Heart left ventricle (tissue), 16 donors: ENCODE data around the gene ZGPAT. TPM values are rescaled to one million over a fixed set of nuclear protein-coding genes. Genes with fewer than 3 reads are reported as not detected.

Experiments used
- ATAC-seq, 4 donors: fragments of 200-7000 bp; cut with Tn5 transposase; one replicate each; pipeline ENCODE4 v1.9.1; 2020 to 2022; ENCODE audit warnings: moderate library complexity in 4 of 4, mild to moderate bottlenecking in 3 of 4, moderate number of reproducible peaks in 1 of 4
- DNase-seq, 5 donors: peaks; one replicate each; pipeline ENCODE4 v3.0.0-alpha.2; 2020
- H3K27ac ChIP-seq, 12 donors: fragments of 200-600 bp; sonication (generic) in 4 of 12; one replicate each; pipeline versions ENCODE4 v1.5.0 to v1.8.0; 2016 to 2022; ENCODE audit warnings: mild to moderate bottlenecking in 2 of 12
- H3K27me3 ChIP-seq, 9 donors: fragments of 200-600 bp; sonication (generic) in 2 of 9; one replicate each; pipeline versions ENCODE4 v1.5.1 to v1.8.0; 2016 to 2022; ENCODE audit warnings: mild to moderate bottlenecking in 3 of 9
- H3K36me3 ChIP-seq, 9 donors: fragments of 200-600 bp; sonication (generic) in 2 of 9; one replicate each; pipeline versions ENCODE4 v1.5.0 to v1.8.0; 2018 to 2022; ENCODE audit warnings: mild to moderate bottlenecking in 2 of 9
- H3K4me1 ChIP-seq, 12 donors: fragments of 200-600 bp; sonication (generic) in 4 of 12; one replicate each; pipeline versions ENCODE4 v1.5.0 to v1.8.0; 2016 to 2022; ENCODE audit warnings: mild to moderate bottlenecking in 3 of 12
- H3K4me3 ChIP-seq, 12 donors: fragments of 200-600 bp; sonication (generic) in 4 of 12; one replicate each; pipeline versions ENCODE4 v1.5.0 to v1.8.0; 2017 to 2022; ENCODE audit warnings: mild to moderate bottlenecking in 9 of 12, moderate library complexity in 4 of 12
- H3K9me3 ChIP-seq, 12 donors: fragments of 200-600 bp; sonication (generic) in 4 of 12; one replicate each; pipeline versions ENCODE4 v1.5.0 to v1.8.0; 2016 to 2022; ENCODE audit warnings: mild to moderate bottlenecking in 1 of 12
- CTCF ChIP-seq, 12 donors: fragments of 200-600 bp; sonication (generic) in 4 of 12; IDR thresholded peaks; one replicate each; pipeline versions ENCODE4 v1.5.0 to v1.8.0; 2018 to 2022; ENCODE audit warnings: antibody characterized with exemption in 12 of 12, mild to moderate bottlenecking in 5 of 12
- POLR2A ChIP-seq, 2 donors: fragments of 450-650 bp; IDR thresholded peaks; one replicate each; pipeline ENCODE4 v1.6.1; 2017; ENCODE audit warnings: antibody characterized with exemption in 2 of 2, mild to moderate bottlenecking in 2 of 2, moderate library complexity in 2 of 2
- WGBS, 4 donors: extraction: QIAGEN DNeasy Blood & Tissue Kit in 2 of 4; methylation state at CpG; one replicate each; pipeline versions ENCODE4 v1.1.5 to v1.1.7; 2013 to 2018; 5-methylcytosine and 5-hydroxymethylcytosine counted together
- intact Hi-C, 10 donors: fragments of 100-400 bp; cut with DNase I; formaldehyde crosslinking; loops; one replicate each; pipeline versions ENCODE4 v1.11.1 to v1.14.2; 2022
- polyA plus RNA-seq, 2 donors: library from polyadenylated mRNA; stranded (reverse); fragments of 200-250 nt; gene quantifications; one replicate each; pipeline ENCODE4 v1.2.3, GENCODE V29; 2013
- total RNA-seq, 9 donors: library from RNA; depleted of rRNA in 2 of 9; stranded (reverse); fragments of >200 nt in 2 of 9; fragmentation: NEBNext Ultra II Directional in 3 of 9; extraction: Animal tissue kit (Norgen Biotek cat#: 25700) in 3 of 9; gene quantifications; one replicate each; pipeline versions ENCODE4 v1.1.0 to v1.2.4, GENCODE V29; 2016 to 2023
- donor health status: ischemic (EF 13 %, LVEDD 7.1; RV severe dilation, severe dysfunction).
- donor health status: healthy with polysubstance abuse.
- donor health status: DM: no; HTN: yes; CAD: no.
- donor health status: DM: no; HTN: no; CAD: no.
- donor health status: ischemic (EF 25% LVEDD 6.9; RV normal size, moderate dysfunction).
- donor health status: ischemic (EF 25% LVEDD 5.7; RV mildly dilated, moderate dysfunction).
- donor health status: healthy.
- donor health status: DM: yes; HTN: yes; CAD: no.
- donor health status: ischemic (EF 35%, LVEDD 5.7; RV mildly dilated, moderate dysfunction).
- donor health status: nonischemic (EF 11% LVEDD 7.7; RV severe dilation, severe dysfunction).
- donor health status: DM: yes; HTN: yes; CAD: no.
- donor health status: PGD.
- donor health status: ischemic (EF 29% LVEDD 5.4; RV normal size, mild dysfunction).
- donor health status: nonischemic (EF 23%, LVEDD 6.1; RV moderate dilation, normal function).

Gene ZGPAT
- total and polyA plus RNA-seq, 11 donors, result 12.9 to 34.4 (median 20.0) TPM

- Histone ChIP-seq H3K4me3 (no peak overlapping the region), H3K27me3 (no peaks in the 10 kb centered on the region), H3K4me1 (peaks cover 0 to 11% (median 3%) of the 10 kb centered on the region in 12 donors), H3K36me3 (peaks cover 0 to 84% (median 57%) of the 10 kb centered on the region in 9 donors), H3K9me3 (no peaks in the 10 kb centered on the region), H3K27ac (no peak overlapping the region)
- ATAC-seq (no peak), DNase-seq (peak in 1 of 5 donors; percentile 26)
- TF ChIP-seq CTCF (IDR thresholded peaks at IDR 0.05) (no peak), POLR2A (IDR thresholded peaks at IDR 0.05) (no peak)
- intact Hi-C loops, result no loop called here
- WGBS, 4 donors, result 92 to 95% (median 93%) methylated on average over 43 to 47 of the region's 47 CpGs
Observed at GRCh38 chr20:63746751-63747315, 39.0 kb downstream of the ZGPAT start.

GRCh38 chr20:63747622-63748069 lies 39.8 kb downstream of the ZGPAT start:
- intact Hi-C loops, result no loop called here
- Histone ChIP-seq H3K9me3 (no peaks in the 10 kb centered on the region), H3K4me1 (peaks cover 0 to 5% (median 0%) of the 10 kb centered on the region in 12 donors), H3K36me3 (peaks cover 0 to 81% (median 53%) of the 10 kb centered on the region in 9 donors), H3K27ac (no peak overlapping the region), H3K27me3 (no peaks in the 10 kb centered on the region), H3K4me3 (no peak overlapping the region)
- peak in 1 of 5 donors; percentile 24 for DNase-seq
- ATAC-seq, result peak in 2 of 4 donors; percentile 3 to 5
- 67 to 79% (median 74%) methylated on average over 1 to 13 of the region's 13 CpGs for WGBS, 4 donors
- TF ChIP-seq CTCF (IDR thresholded peaks at IDR 0.05) (no peak), POLR2A (IDR thresholded peaks at IDR 0.05) (no peak)

- DNase-seq (peak in 3 of 5 donors; percentile 11 to 31 (median 28)), ATAC-seq (peak in 3 of 4 donors; percentile 8 to 17 (median 12))
- Histone ChIP-seq H3K9me3 (no peaks in the 10 kb centered on the region), H3K4me3 (no peak overlapping the region), H3K27ac (no peak overlapping the region), H3K36me3 (peaks cover 0 to 79% (median 47%) of the 10 kb centered on the region in 9 donors), H3K27me3 (no peaks in the 10 kb centered on the region), H3K4me1 (peaks cover 0 to 5% (median 0%) of the 10 kb centered on the region in 12 donors)
- TF ChIP-seq POLR2A (IDR thresholded peaks at IDR 0.05) (no peak), CTCF (IDR thresholded peaks at IDR 0.05) (no peak)
- intact Hi-C loops, result no loop called here
- WGBS, 4 donors, result 67 to 74% (median 73%) methylated on average over 13 to 20 of the region's 20 CpGs
Observed at GRCh38 chr20:63748070-63748933, 40.5 kb downstream of the ZGPAT start.

GRCh38 chr20:63748934-63749270 lies 41.1 kb downstream of the ZGPAT start:
- H3K4me1 ChIP-seq, result peaks cover 0 to 6% (median 0%) of the 10 kb centered on the region in 12 donors
- H3K9me3 ChIP-seq, result no peaks in the 10 kb centered on the region
- peaks cover 0 to 73% (median 41%) of the 10 kb centered on the region in 9 donors for H3K36me3 ChIP-seq
- WGBS, 4 donors, result 82 to 93% (median 92%) methylated on average over 10 to 11 of the region's 11 CpGs
- H3K27me3 ChIP-seq, result no peaks in the 10 kb centered on the region
- ATAC-seq (no peak), DNase-seq (peak in 1 of 5 donors; percentile 14)
- intact Hi-C loops, result no loop called here
- no peak overlapping the region for H3K4me3 ChIP-seq
- TF ChIP-seq CTCF (IDR thresholded peaks at IDR 0.05) (no peak), POLR2A (IDR thresholded peaks at IDR 0.05) (no peak)
- no peak overlapping the region for H3K27ac ChIP-seq
